Neural cell (in vitro differentiated cells): ENCODE results near the gene POLR3K. TPM values are rescaled to one million over a fixed set of nuclear protein-coding genes. Genes with fewer than 3 reads are reported as not detected.

Experiments used
- H2AFZ ChIP-seq: fragments of 200-600, 300-800 bp; sonication (generic), shearing (Covaris generic); 2 replicates; pipeline ENCODE4 v1.6.0; 2014; ENCODE audit warnings: low read depth, mild to moderate bottlenecking, antibody characterized with exemption, low read length, moderate library complexity
- H3F3A ChIP-seq: fragments of 200-600 bp; shearing (Covaris generic); 2 replicates; pipeline ENCODE4 v1.6.1; 2016; ENCODE audit warnings: mild to moderate bottlenecking, moderate library complexity, mixed read lengths, antibody characterized with exemption, low read length; ENCODE audit not compliant: insufficient read depth, poor library complexity, severe bottlenecking
- H3K27ac ChIP-seq: fragments of 200-600, 300-800 bp; sonication (generic), shearing (Covaris generic); 2 replicates; pipeline ENCODE4 v1.5.1; 2014; ENCODE audit warnings: mild to moderate bottlenecking, low read length, moderate library complexity
- H3K27me3 ChIP-seq: fragments of 300-800, 200-600 bp; sonication (generic), shearing (Covaris generic); 2 replicates; pipeline ENCODE4 v1.6.0; 2014; ENCODE audit warnings: mild to moderate bottlenecking, low read depth, low read length, moderate library complexity; ENCODE audit not compliant: insufficient read depth
- H3K36me3 ChIP-seq: fragments of 300-800, 200-600 bp; sonication (generic), shearing (Covaris generic); 2 replicates; pipeline ENCODE4 v1.5.1; 2014; ENCODE audit warnings: mild to moderate bottlenecking, antibody characterized with exemption, low read length, moderate library complexity; ENCODE audit not compliant: insufficient read depth
- H3K4me2 ChIP-seq: fragments of 300-800, 200-600 bp; sonication (generic), shearing (Covaris generic); 2 replicates; pipeline ENCODE4 v1.6.0; 2014; ENCODE audit warnings: mild to moderate bottlenecking, low read length
- H3K4me3 ChIP-seq: fragments of 300-800, 200-600 bp; sonication (generic), shearing (Covaris generic); 2 replicates; pipeline ENCODE4 v1.5.1; 2014; ENCODE audit warnings: mild to moderate bottlenecking, low read length, moderate library complexity
- H3K79me2 ChIP-seq: fragments of 200-600 bp; shearing (Covaris generic); replicated peaks from 2 replicates; pipeline ENCODE4 v1.6.0; 2014; ENCODE audit warnings: mild to moderate bottlenecking, low read length, moderate library complexity; ENCODE audit not compliant: insufficient read depth
- H3K9ac ChIP-seq: fragments of 300-800, 200-600 bp; sonication (generic), shearing (Covaris generic); 2 replicates; pipeline ENCODE4 v1.6.1; 2016; ENCODE audit warnings: mild to moderate bottlenecking, low read length, mixed read lengths
- H3K9me2 ChIP-seq: fragments of 200-600 bp; shearing (Covaris generic); 2 replicates; pipeline ENCODE4 v1.6.1; 2016; ENCODE audit warnings: mild to moderate bottlenecking, low read length, mixed read lengths; ENCODE audit not compliant: insufficient read depth
- H3K9me3 ChIP-seq: fragments of 200-600, 300-800 bp; sonication (generic), shearing (Covaris generic); 2 replicates; pipeline ENCODE4 v1.6.1; 2016; ENCODE audit warnings: mild to moderate bottlenecking, mixed run types, low read length, moderate library complexity, mixed read lengths
- H4K20me1 ChIP-seq: fragments of 200-600 bp; shearing (Covaris generic); 2 replicates; pipeline ENCODE4 v1.6.1; 2016; ENCODE audit warnings: mild to moderate bottlenecking, mixed run types; ENCODE audit not compliant: insufficient read depth
- EP300 ChIP-seq: fragments of 450-650 bp; conservative IDR thresholded peaks from 2 replicates; pipeline ENCODE4 v1.6.1; 2014; ENCODE audit warnings: antibody characterized with exemption, mild to moderate bottlenecking, moderate library complexity; ENCODE audit not compliant: poor library complexity, severe bottlenecking
- EZH2 ChIP-seq: fragments of 200-600, 300-800 bp; shearing (Covaris generic), sonication (generic); IDR thresholded peaks from 2 replicates; pipeline ENCODE4 v1.6.1; 2014; ENCODE audit warnings: antibody characterized with exemption, low read length, borderline replicate concordance, mild to moderate bottlenecking; ENCODE audit not compliant: insufficient read depth, poor library complexity, severe bottlenecking
- MXI1 ChIP-seq: fragments of 450-650 bp; conservative IDR thresholded peaks from 2 replicates; pipeline ENCODE4 v1.6.1; 2014; ENCODE audit warnings: antibody characterized with exemption, mild to moderate bottlenecking; ENCODE audit not compliant: poor library complexity, severe bottlenecking
- POLR2AphosphoS5 ChIP-seq: IDR thresholded peaks from 2 replicates; pipeline ENCODE4 v1.6.1; 2012
- RAD21 ChIP-seq: fragments of 450-650 bp; conservative IDR thresholded peaks from 2 replicates; pipeline ENCODE4 v1.6.1; 2014; ENCODE audit warnings: antibody characterized with exemption, mild to moderate bottlenecking, moderate library complexity
- SMC3 ChIP-seq: fragments of 450-650 bp; conservative IDR thresholded peaks from 2 replicates; pipeline ENCODE4 v1.6.1; 2014; ENCODE audit warnings: antibody characterized with exemption, mild to moderate bottlenecking, moderate library complexity; ENCODE audit not compliant: poor library complexity
- TAF1 ChIP-seq: IDR thresholded peaks from 2 replicates; pipeline ENCODE4 v1.6.1; 2012; ENCODE audit warnings: low read depth
- polyA plus RNA-seq: library from polyadenylated mRNA; depleted of rRNA; stranded (reverse); fragments of >200 nt; gene quantifications from 2 replicates; pipeline ENCODE4 v1.2.3, GENCODE V29; 2014
- TF ChIP-seq, protein P1 (sequence below): IDR thresholded peaks from 2 replicates; pipeline ENCODE4 v1.6.1; 2012; ENCODE audit warnings: borderline replicate concordance
- TF ChIP-seq, protein P2 (sequence below): fragments of 450-650 bp; IDR thresholded peaks from 2 replicates; pipeline ENCODE4 v1.5.1; 2014; ENCODE audit warnings: antibody characterized with exemption, mild to moderate bottlenecking, moderate library complexity; ENCODE audit not compliant: poor library complexity, severe bottlenecking

POLR3K gene
- polyA plus RNA-seq, 1 donor from 2014 or later, result 7.1 TPM

DNA sequence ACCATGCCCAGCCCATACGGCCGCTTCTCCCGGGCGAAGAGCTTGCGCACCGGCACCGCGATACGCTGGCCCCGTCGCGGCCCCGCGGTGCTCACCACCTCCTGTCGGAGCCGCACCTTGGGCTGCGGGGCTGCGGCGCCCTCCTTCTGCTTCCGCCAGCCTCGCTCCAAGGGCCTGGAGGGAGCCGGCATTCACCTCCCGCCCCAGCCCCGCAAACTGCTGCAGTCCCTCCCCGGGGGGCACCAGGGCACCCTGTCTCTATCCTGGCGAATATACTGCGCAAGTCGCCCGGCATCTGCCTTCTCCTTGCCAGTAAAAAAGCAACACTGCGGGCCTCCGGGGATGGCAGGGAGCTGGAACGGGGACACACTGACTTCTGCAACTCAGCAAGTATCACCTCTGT is 8.5 kb upstream of the POLR3K start:
- Histone ChIP-seq H3K27me3 (no peaks in the 10 kb centered on the region), H3K27ac (no peak overlapping the region)
- TF ChIP-seq SMC3, result no peak
- no peak for TF ChIP-seq EZH2
- TF ChIP-seq, protein P1, sequence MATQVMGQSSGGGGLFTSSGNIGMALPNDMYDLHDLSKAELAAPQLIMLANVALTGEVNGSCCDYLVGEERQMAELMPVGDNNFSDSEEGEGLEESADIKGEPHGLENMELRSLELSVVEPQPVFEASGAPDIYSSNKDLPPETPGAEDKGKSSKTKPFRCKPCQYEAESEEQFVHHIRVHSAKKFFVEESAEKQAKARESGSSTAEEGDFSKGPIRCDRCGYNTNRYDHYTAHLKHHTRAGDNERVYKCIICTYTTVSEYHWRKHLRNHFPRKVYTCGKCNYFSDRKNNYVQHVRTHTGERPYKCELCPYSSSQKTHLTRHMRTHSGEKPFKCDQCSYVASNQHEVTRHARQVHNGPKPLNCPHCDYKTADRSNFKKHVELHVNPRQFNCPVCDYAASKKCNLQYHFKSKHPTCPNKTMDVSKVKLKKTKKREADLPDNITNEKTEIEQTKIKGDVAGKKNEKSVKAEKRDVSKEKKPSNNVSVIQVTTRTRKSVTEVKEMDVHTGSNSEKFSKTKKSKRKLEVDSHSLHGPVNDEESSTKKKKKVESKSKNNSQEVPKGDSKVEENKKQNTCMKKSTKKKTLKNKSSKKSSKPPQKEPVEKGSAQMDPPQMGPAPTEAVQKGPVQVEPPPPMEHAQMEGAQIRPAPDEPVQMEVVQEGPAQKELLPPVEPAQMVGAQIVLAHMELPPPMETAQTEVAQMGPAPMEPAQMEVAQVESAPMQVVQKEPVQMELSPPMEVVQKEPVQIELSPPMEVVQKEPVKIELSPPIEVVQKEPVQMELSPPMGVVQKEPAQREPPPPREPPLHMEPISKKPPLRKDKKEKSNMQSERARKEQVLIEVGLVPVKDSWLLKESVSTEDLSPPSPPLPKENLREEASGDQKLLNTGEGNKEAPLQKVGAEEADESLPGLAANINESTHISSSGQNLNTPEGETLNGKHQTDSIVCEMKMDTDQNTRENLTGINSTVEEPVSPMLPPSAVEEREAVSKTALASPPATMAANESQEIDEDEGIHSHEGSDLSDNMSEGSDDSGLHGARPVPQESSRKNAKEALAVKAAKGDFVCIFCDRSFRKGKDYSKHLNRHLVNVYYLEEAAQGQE, result no peak
- TF ChIP-seq, protein P2, sequence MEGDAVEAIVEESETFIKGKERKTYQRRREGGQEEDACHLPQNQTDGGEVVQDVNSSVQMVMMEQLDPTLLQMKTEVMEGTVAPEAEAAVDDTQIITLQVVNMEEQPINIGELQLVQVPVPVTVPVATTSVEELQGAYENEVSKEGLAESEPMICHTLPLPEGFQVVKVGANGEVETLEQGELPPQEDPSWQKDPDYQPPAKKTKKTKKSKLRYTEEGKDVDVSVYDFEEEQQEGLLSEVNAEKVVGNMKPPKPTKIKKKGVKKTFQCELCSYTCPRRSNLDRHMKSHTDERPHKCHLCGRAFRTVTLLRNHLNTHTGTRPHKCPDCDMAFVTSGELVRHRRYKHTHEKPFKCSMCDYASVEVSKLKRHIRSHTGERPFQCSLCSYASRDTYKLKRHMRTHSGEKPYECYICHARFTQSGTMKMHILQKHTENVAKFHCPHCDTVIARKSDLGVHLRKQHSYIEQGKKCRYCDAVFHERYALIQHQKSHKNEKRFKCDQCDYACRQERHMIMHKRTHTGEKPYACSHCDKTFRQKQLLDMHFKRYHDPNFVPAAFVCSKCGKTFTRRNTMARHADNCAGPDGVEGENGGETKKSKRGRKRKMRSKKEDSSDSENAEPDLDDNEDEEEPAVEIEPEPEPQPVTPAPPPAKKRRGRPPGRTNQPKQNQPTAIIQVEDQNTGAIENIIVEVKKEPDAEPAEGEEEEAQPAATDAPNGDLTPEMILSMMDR, result no peak
- TF ChIP-seq TAF1, result no peak
- no peak for TF ChIP-seq EP300
- TF ChIP-seq MXI1, result no peak
- no peak for TF ChIP-seq POLR2AphosphoS5
- no peak for TF ChIP-seq RAD21

DNA sequence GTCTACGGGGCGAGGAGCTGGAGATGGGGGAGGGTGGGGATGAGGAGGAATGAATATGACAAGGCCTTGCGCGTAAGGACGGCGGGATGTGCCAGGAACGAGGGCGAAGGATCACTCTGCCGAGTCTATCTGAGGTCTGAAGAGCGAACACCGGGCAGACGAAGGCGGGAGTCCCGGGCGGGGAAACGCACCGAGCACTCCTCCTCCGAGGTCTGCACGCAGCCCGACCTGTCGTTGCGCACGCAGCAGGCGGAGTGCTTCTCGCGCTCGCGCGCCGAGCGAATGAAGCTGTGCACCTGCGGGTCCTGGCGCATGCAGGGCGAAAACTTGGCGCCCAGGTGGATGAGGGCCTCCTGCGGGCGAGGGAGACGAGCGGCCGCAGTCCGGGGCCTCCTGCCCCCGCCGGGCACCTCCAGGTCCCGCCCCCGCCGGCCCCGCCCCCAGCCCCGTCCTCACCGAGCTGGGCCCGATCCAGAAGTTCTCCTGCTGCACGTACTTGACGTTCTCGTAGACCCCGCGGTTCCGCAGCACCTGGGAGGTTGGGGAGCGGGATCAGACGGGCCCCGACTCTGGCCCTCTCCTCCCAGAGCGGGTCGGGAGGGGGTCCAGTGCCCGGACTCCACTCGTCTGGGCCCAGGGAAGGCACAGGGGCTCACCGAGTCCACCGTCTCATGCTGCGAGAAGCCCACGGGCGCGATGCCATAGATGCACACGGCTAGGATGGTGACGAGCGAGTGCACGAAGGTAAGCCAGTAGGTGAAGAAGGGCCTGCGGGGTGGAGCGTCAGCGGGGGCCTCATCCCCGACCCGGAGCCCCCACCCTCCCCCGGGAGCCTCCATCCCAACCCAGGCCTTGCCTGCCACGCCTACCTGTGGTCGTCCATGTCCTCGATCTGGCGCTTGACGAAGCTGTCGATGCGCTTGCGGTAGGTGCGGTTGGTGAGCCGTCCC is 7.8 kb upstream of the POLR3K start:
- no peaks in the 10 kb centered on the region for H3K36me3 ChIP-seq
- H3K9ac ChIP-seq, result no peak overlapping the region
- H2AFZ ChIP-seq, result no peak overlapping the region
- H3K4me2 ChIP-seq, result no peak overlapping the region
- H3F3A ChIP-seq, result no peaks in the 10 kb centered on the region
- no peak overlapping the region for H3K27ac ChIP-seq
- no peak overlapping the region for H3K4me3 ChIP-seq
- H3K79me2 ChIP-seq, result no peaks in the 10 kb centered on the region
- no peaks in the 10 kb centered on the region for H3K9me3 ChIP-seq
- no peaks in the 10 kb centered on the region for H3K9me2 ChIP-seq
- no peaks in the 10 kb centered on the region for H4K20me1 ChIP-seq
- no peaks in the 10 kb centered on the region for H3K27me3 ChIP-seq
- no peak for TF ChIP-seq EP300
- TF ChIP-seq TAF1, result no peak
- TF ChIP-seq MXI1, result no peak
- no peak for TF ChIP-seq SMC3
- no peak for TF ChIP-seq RAD21
- TF ChIP-seq, protein P2, result no peak
- no peak for TF ChIP-seq EZH2
- TF ChIP-seq, protein P1, result no peak
- TF ChIP-seq POLR2AphosphoS5, result no peak

More for the DNA sequence above, 8.5 kb upstream of the POLR3K start:
- Histone ChIP-seq H2AFZ (no peak overlapping the region), H3K9me3 (no peaks in the 10 kb centered on the region), H4K20me1 (no peaks in the 10 kb centered on the region), H3K36me3 (no peaks in the 10 kb centered on the region), H3K4me2 (no peak overlapping the region), H3K4me3 (no peak overlapping the region), H3K9ac (no peak overlapping the region), H3F3A (no peaks in the 10 kb centered on the region), H3K9me2 (no peaks in the 10 kb centered on the region), H3K79me2 (no peaks in the 10 kb centered on the region)
